Mammary epithelial cell (primary cell): Measurements from ENCODE around the gene ARNT2.

Source experiments
- CTCF ChIP-seq, 2 donors: IDR thresholded peaks in 1 of 2; conservative IDR thresholded peaks in 1 of 2; 2 replicates each; pipeline ENCODE4 v1.5.1; 2011 to 2012; ENCODE audit warnings: inconsistent platforms in 2 of 2, low read length in 2 of 2, mild to moderate bottlenecking in 2 of 2, control low read depth in 1 of 2, low read depth in 1 of 2; ENCODE audit not compliant: insufficient read depth in 1 of 2; ENCODE audit errors: extremely low read depth in 1 of 2
- EZH2 ChIP-seq: IDR thresholded peaks from 2 replicates; pipeline ENCODE4 v1.6.1; 2012; ENCODE audit warnings: low read length, inconsistent platforms, borderline replicate concordance

GRCh38 chr15:80396096-80396495, 8.1 kb upstream of the ARNT2 start:
- no peak for TF ChIP-seq EZH2
- no peak for TF ChIP-seq CTCF (conservative IDR thresholded peaks at IDR 0.05 in 1 of 2, IDR thresholded peaks at IDR 0.05 in 1 of 2; ENCODE audit: extremely low read depth in 1 of 2, insufficient read depth in 1 of 2, low read depth in 1 of 2, low read length in 2 of 2)
